Stimulated activated CD8-positive, alpha-beta memory T cell treated with anti-CD3 and anti-CD28 coated beads, Interleukin-12 subunit alpha, Interleukin-12 subunit beta, amount 100 ng/mL, for 1 hour (primary cell): ENCODE data around the gene PTPRN2.
"Not testable (repeated sequence)": the region's sequence is repeated elsewhere in the genome, so short reads cannot be mapped to it uniquely, and the experiment has no call there.

Experiments
- DNase-seq: peaks from one replicate; pipeline ENCODE4 v3.0.0-alpha.2; 2020; ENCODE audit warnings: low read depth

The PTPRN2 gene

GRCh38 chr7:158264881-158265742 is 322.5 kb downstream of the PTPRN2 start:
- DNase-seq, result no peak

- no peak for DNase-seq
These were observed 323.5 kb downstream of the PTPRN2 start for GRCh38 chr7:158263964-158264748.

GRCh38 chr7:158263110-158263963 is 324.3 kb downstream of the PTPRN2 start:
- DNase-seq, result no peak

GRCh38 chr7:158262284-158263109 is 325.1 kb downstream of the PTPRN2 start:
- DNase-seq, result no peak

- no peak for DNase-seq
These were observed 326.0 kb downstream of the PTPRN2 start for GRCh38 chr7:158261362-158262235.

- no peak for DNase-seq
These were observed 326.9 kb downstream of the PTPRN2 start for GRCh38 chr7:158260567-158261361.

- DNase-seq, result no peak
These were observed 327.8 kb downstream of the PTPRN2 start for GRCh38 chr7:158259671-158260418.

GRCh38 chr7:158259141-158259540 is 328.5 kb downstream of the PTPRN2 start:
- DNase-seq, result no peak

GRCh38 chr7:158258411-158259130 is 329.1 kb downstream of the PTPRN2 start:
- no peak for DNase-seq

GRCh38 chr7:158257516-158258410 is 329.9 kb downstream of the PTPRN2 start:
- no peak for DNase-seq

GRCh38 chr7:158257001-158257400 is 330.6 kb downstream of the PTPRN2 start:
- no peak for DNase-seq

GRCh38 chr7:158256091-158256816 is 331.4 kb downstream of the PTPRN2 start:
- DNase-seq, result no peak

- DNase-seq, result no peak
These were observed 332.1 kb downstream of the PTPRN2 start for GRCh38 chr7:158255558-158255957.

GRCh38 chr7:158255156-158255555 is 332.5 kb downstream of the PTPRN2 start:
- DNase-seq, result no peak

GRCh38 chr7:158253670-158254045 is 334.0 kb downstream of the PTPRN2 start:
- not testable (repeated sequence) for DNase-seq
